Activated CD4-positive, alpha-beta T cell treated with anti-CD3 and anti-CD28 coated beads for 36 hours (primary cell): ENCODE results near the gene HIPK4. TPM values are rescaled to one million over a fixed set of nuclear protein-coding genes. Genes with fewer than 3 reads are reported as not detected.

Experiments
- ATAC-seq: fragments of 200-7000 bp; cut with Tn5 transposase; one replicate; pipeline ENCODE4 v1.10.0; 2021; ENCODE audit warnings: mild to moderate bottlenecking, moderate library complexity
- CTCF ChIA-PET: fragments of 350-600 bp; sonication (Branson Sonifier 250); formaldehyde crosslinking; loops from one replicate; lab custom pipeline; 2021; ENCODE audit warnings: antibody characterized with exemption; lab: Charles Lee
- POLR2A ChIA-PET: fragments of 350-600 bp; sonication (Branson Sonifier 250); formaldehyde crosslinking; loops from one replicate; lab custom pipeline; 2021; ENCODE audit warnings: antibody characterized with exemption, inconsistent platforms; lab: Charles Lee
- DNase-seq: peaks from one replicate; pipeline ENCODE4 v3.0.0-alpha.2; 2020
- H3K27ac Mint-ChIP-seq: one replicate; pipeline ENCODE4 v1.8.0; 2021; ENCODE audit warnings: mixed read lengths
- H3K27me3 Mint-ChIP-seq: one replicate; pipeline ENCODE4 v1.8.0; 2021; ENCODE audit warnings: mixed read lengths
- H3K36me3 Mint-ChIP-seq: one replicate; pipeline ENCODE4 v1.8.0; 2021; ENCODE audit warnings: low read depth, mixed read lengths
- H3K4me1 Mint-ChIP-seq: one replicate; pipeline ENCODE4 v1.8.0; 2021; ENCODE audit warnings: mixed read lengths
- H3K4me3 Mint-ChIP-seq: one replicate; pipeline ENCODE4 v1.8.0; 2021; ENCODE audit warnings: mild to moderate bottlenecking, moderate library complexity, mixed read lengths
- H3K9me3 Mint-ChIP-seq: one replicate; pipeline ENCODE4 v1.8.0; 2021; ENCODE audit warnings: low read depth, mixed read lengths
- intact Hi-C, 2 experiments: fragments of 100-400 bp; cut with DNase I in 1 of 2; cut with micrococcal nuclease in 1 of 2; formaldehyde crosslinking; loops; one replicate each; pipeline versions ENCODE4 v1.14.2 to v1.15.1; 2022 to 2024; cut with DNase I, micrococcal nuclease
- total RNA-seq, 2 experiments: library from RNA; stranded (reverse); gene quantifications; one replicate each; pipeline ENCODE4 v1.2.3, GENCODE V29; 2021

Gene HIPK4
- total RNA-seq, 2 experiments from 2014 or later: 0.09 TPM; not detected in 1

DNA sequence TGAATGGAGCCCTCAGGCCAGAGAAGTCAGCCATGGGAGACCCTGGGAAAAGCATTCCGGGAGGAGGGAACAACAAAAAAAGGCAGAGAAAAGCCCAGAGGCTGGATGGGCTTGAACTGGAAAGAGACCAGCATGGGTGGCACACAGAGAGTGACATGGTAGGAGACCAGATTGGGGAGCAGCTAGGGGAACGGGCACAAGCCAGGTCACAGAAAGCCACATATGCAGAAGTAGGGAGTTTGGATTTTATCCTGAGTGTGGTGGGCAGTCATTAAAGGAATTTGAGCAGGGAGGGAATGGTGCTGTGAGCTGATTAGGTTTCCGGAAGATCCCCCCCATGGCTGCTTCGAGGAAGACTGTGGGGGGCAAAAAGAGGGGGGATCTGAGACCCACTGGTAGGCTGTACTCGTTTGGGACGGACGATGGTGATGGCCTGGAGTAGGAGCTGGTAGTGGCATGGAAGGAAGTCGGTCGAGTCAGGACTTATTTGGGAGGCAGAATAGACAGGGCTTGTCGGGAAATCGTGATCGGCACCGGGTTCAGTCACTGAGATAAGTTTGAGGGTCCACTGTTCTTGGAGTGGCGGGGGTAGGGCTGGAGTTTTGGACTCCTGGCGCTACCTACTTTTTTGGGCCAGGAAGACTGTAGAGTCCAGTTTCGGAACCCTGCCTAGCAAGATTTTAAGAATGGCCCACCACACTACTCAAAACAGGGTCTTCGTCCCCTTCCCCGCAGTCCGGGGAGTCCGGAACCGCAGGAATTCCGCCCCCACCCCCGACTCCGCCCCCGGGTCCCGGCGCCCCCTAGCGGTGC is 34.9 kb upstream of the HIPK4 start:
- peaks cover 20% of the 10 kb centered on the region for H3K4me1 Mint-ChIP-seq
- POLR2A ChIA-PET: interaction anchor here (0.6 kb wide), 1 partner anchor 10 kb away, joined by 4 read pairs; no protein-coding TSS in a partner anchor
- no peaks in the 10 kb centered on the region for H3K27me3 Mint-ChIP-seq

DNA sequence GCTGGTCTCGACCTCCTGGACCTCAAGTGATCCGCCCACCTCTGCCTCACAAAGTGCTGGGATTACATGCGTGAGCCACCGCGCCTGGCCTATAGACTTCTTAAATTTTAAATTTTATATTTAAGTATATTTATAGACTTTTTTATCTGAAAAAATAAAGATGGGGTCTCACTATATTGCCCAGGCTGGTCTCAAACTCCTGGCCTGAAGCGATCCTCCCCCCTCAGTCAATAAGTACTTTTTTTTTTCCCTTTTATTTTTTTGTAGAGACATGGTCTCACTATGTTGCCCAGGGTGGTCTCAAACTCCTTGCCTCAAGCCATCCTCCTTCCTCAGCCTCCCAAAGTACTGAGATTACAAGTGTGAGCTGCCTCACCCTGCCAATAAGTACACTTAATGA is 34.0 kb upstream of the HIPK4 start:
- POLR2A ChIA-PET: interaction anchor here (1.3 kb wide), 1 partner anchor 11 kb away, joined by 3 read pairs; no protein-coding TSS in a partner anchor
- H3K36me3 Mint-ChIP-seq: peaks cover 20% of the 10 kb centered on the region
- intact Hi-C loops: loop anchor here in 1 of 2 experiments (2.0 kb wide), 2 partner anchors 119 to 181 kb away; no protein-coding TSS in a partner anchor

More for the DNA sequence above, 34.9 kb upstream of the HIPK4 start:
- CTCF ChIA-PET: interaction anchor here (0.5 to 2.6 kb wide), 5 partner anchors 15 to 378 kb away, joined by 3 to 14 read pairs (median 4); partner anchors contain the start of gene BLVRB
- Mint-ChIP-seq H3K4me3 (peak overlapping the region; percentile 89), H3K27ac (peak overlapping the region; percentile 96), H3K9me3 (no peaks in the 10 kb centered on the region), H3K36me3 (peaks cover 20% of the 10 kb centered on the region)
- DNase-seq (peak; percentile 38), ATAC-seq (no peak)
- intact Hi-C loops: loop anchor here (1.0 to 5.0 kb wide), 13 partner anchors 18 to 837 kb away; partner anchors contain the start of genes AKT2 (in 1 of the 2), BLVRB (in 1 of the 2), C19orf47 (in 1 of the 2) and COQ8B (in 1 of the 2)

DNA sequence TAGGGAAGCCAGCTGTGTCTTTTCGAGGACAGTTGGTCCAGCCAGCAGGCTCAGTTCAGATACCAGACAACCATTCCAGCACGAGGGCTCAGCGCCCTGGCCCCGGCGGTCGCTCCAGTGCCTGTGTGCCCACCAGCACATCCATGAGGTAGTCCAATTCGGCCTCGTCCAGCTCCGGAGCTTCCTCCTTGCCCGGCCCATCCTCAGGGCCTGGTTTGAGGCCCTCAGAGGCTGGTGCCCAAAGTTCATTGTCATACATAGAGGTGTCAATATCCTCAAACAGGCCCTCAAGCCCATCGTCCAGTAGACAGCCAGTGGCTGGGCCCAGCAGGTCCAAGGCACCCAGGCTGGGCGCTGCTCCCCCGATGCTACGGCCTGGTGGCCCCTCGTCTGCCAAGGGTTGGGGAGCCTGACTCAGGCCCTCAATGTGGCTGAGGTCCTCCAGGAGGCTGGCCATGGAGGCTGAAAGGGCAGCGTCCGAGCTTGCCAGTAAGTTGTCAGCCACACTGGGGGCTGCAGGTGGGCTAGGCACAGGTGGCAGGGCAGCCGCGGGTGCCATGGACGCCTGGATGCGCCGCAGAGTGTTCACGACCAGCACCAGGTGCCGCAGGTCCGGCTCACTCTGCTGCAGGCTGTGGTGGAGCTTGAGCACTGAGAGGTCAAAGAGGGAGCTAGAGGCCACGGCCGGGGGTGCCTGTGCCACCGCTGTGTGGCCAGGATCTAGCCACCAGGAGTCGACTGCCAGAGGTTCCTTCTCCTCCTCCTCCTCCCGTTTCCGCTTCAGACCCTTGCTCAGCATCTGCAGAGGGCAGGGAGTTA is 33.0 kb upstream of the HIPK4 start:
- H3K4me1 Mint-ChIP-seq: peaks cover 22% of the 10 kb centered on the region
- peak overlapping the region; percentile 90 for H3K27ac Mint-ChIP-seq
- no peaks in the 10 kb centered on the region for H3K9me3 Mint-ChIP-seq
- H3K27me3 Mint-ChIP-seq: no peaks in the 10 kb centered on the region
- intact Hi-C loops: no loop called here
- DNase-seq (no peak), ATAC-seq (no peak)
- ChIA-PET CTCF (interaction anchor here (0.7 to 2.6 kb wide), 4 partner anchors 9 to 144 kb away, joined by 3 to 14 read pairs (median 4); partner anchors contain the start of gene BLVRB), POLR2A (interaction anchor here (1.3 kb wide), 1 partner anchor 12 kb away, joined by 3 read pairs; no protein-coding TSS in a partner anchor)
- peaks cover 20% of the 10 kb centered on the region for H3K36me3 Mint-ChIP-seq
- H3K4me3 Mint-ChIP-seq: peak overlapping the region; percentile 76

More for the DNA sequence above, 34.0 kb upstream of the HIPK4 start:
- ATAC-seq: no peak
- Mint-ChIP-seq H3K4me3 (peak overlapping the region; percentile 89), H3K27me3 (no peaks in the 10 kb centered on the region), H3K27ac (peak overlapping the region; percentile 84), H3K9me3 (no peaks in the 10 kb centered on the region), H3K4me1 (peaks cover 22% of the 10 kb centered on the region)
- CTCF ChIA-PET: interaction anchor here (0.8 to 2.6 kb wide), 3 partner anchors 16 to 40 kb away, joined by 3 to 14 read pairs (median 4); partner anchors contain the start of gene BLVRB
- no peak for DNase-seq

DNA sequence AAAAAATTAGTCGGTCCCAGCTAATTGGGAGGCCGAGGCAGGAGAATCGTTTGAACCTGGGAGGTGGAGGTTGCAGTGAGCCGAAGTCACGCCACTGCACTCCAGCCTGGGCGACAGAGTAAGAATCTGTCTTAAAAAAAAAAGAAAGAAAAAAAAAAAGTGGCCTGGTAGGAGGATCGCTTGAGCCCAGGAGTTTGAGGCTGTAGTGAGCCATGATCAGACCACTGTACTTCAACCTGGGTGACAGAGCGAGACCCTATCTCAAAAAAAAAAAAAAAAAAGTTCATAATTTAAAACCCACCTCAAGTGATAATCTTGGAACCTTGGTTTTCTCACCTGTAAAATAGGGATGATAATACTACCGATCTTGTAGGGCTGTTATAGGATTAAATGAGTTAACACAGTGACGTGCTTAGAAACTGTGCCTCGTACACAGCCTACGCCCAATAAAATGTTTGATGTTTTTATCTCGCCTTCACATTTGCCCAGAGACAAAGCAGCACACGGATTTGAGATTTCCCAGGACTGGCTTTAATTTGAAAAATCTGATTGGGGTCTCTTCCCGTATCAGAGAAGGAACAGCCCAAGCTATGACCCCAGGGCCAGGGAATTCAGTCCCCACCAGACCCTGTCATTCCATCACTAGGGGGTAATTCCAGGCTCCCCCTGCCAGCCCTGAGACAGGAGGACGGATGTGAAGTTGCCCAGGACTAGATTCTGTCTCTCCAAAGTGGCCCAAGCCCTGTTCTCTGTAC is 32.2 kb upstream of the HIPK4 start:
- Mint-ChIP-seq H3K27me3 (no peaks in the 10 kb centered on the region), H3K4me3 (peak overlapping the region; percentile 76), H3K36me3 (peaks cover 20% of the 10 kb centered on the region), H3K9me3 (no peaks in the 10 kb centered on the region), H3K27ac (peak overlapping the region; percentile 90), H3K4me1 (peaks cover 28% of the 10 kb centered on the region)
- ChIA-PET CTCF (interaction anchor here (1.2 to 2.6 kb wide), 2 partner anchors 10 to 42 kb away, joined by 4 to 14 read pairs; partner anchors contain the start of gene BLVRB), POLR2A (interaction anchor here (0.5 to 1.7 kb wide), 2 partner anchors 19 to 333 kb away, joined by 4 to 7 read pairs; no protein-coding TSS in a partner anchor)
- ATAC-seq (no peak), DNase-seq (no peak)
- intact Hi-C loops: loop anchor here (1.0 to 2.0 kb wide), 8 partner anchors 17 to 329 kb away; partner anchors contain the start of genes ACTMAP (in 1 of the 2), BLVRB (in 1 of the 2), C19orf47 (in 1 of the 2) and PLD3 (in 1 of the 2)

DNA sequence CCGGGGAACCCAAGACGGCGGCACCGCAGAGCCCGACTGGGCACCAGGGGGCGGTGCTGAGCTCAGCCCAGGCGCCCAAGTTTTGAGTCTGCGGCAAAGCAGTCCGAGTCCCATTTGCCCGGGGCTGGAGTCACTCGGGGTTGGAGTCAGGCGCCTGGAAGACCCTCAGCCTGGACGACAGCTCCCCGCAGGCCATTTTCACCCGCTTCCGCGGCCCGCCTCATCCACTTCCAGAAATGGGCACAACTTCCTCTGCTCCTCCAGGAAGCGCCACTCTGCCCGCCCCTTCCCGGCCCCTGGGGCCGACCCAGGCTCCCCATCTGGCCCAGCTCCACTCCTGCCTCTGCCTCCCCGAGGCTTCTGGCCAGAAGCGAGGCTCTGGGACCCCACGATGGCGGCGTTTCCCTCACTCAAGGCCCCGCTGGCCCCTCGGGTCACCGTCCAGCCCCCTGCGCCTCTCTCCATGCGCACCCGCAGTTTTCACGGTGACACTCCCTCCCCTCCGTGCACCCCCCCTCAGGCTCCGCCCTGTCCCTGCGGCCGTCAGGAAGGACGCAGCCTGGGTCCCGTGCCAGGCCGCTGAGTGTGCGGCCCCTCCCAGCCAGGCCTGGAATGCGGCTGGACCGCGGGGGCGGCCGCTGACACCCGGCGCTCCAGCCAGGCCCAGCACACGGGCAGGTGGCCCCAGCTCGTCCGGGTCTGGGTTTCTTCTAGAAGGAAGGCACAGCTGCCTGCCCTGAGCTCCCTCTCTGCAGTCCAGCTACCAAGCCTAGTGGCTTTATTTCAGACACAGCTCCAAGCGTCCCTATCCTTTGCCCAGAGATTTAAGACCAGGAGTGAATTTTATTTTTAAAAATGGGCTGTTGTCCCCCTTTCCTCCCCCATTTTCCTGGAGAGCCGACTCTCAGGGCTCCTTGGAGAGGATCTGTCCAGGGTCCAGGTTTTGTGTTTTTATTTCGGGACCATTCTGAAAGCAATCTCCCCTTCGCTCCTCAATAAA is 31.1 kb upstream of the HIPK4 start:
- Mint-ChIP-seq H3K9me3 (no peaks in the 10 kb centered on the region), H3K27me3 (no peaks in the 10 kb centered on the region), H3K27ac (peak overlapping the region; percentile 90), H3K36me3 (peaks cover 20% of the 10 kb centered on the region), H3K4me1 (peaks cover 28% of the 10 kb centered on the region), H3K4me3 (peak overlapping the region; percentile 76)
- DNase-seq (peak; percentile 84), ATAC-seq (peak; percentile 39)
- ChIA-PET CTCF (interaction anchor here (0.5 to 1.3 kb wide), 21 partner anchors 10 to 150 kb away, joined by 3 to 11 read pairs (median 4); partner anchors contain the start of genes BLVRB and SERTAD3), POLR2A (interaction anchor here (0.5 to 1.7 kb wide), 7 partner anchors 17 to 843 kb away, joined by 3 to 7 read pairs (median 3); partner anchors contain the start of gene BLVRB)
- intact Hi-C loops: loop anchor here (1.0 to 2.0 kb wide), 8 partner anchors 16 to 330 kb away; partner anchors contain the start of genes ACTMAP (in 1 of the 2), BLVRB (in 1 of the 2), C19orf47 (in 1 of the 2) and PLD3 (in 1 of the 2)

DNA sequence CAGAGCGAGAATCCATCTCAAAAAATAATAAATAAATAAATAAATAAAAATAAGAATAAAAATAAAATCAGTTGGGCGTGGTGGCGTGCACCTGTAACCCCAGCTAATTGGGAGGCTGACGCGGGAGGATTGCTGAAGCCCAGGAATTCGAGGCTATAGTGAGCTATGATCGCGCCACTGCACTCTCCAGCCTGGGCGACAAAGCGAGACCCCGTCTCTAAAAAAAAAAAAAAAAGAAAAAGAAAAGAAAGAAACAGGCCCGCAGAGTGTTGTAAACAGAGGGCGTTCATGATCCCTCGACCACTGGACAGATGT is 30.4 kb upstream of the HIPK4 start:
- H3K36me3 Mint-ChIP-seq: peaks cover 20% of the 10 kb centered on the region
- peaks cover 24% of the 10 kb centered on the region for H3K4me1 Mint-ChIP-seq
- ChIA-PET CTCF (interaction anchor here (0.6 to 1.3 kb wide), 19 partner anchors 11 to 507 kb away, joined by 3 to 11 read pairs (median 4); partner anchors contain the start of genes BLVRB and SERTAD3), POLR2A (interaction anchor here (0.5 to 1.7 kb wide), 5 partner anchors 17 to 195 kb away, joined by 3 to 7 read pairs (median 3); partner anchors contain the start of gene BLVRB)
- DNase-seq: no peak
- no peaks in the 10 kb centered on the region for H3K9me3 Mint-ChIP-seq
- peak overlapping the region; percentile 83 for H3K27ac Mint-ChIP-seq
- H3K4me3 Mint-ChIP-seq: peak overlapping the region; percentile 76
- ATAC-seq: no peak
- intact Hi-C loops: loop anchor here (2.0 kb wide), 4 partner anchors 16 to 330 kb away; partner anchors contain the start of genes ACTMAP (in 1 of the 2) and SNRPA (in 1 of the 2)
- H3K27me3 Mint-ChIP-seq: no peaks in the 10 kb centered on the region

DNA sequence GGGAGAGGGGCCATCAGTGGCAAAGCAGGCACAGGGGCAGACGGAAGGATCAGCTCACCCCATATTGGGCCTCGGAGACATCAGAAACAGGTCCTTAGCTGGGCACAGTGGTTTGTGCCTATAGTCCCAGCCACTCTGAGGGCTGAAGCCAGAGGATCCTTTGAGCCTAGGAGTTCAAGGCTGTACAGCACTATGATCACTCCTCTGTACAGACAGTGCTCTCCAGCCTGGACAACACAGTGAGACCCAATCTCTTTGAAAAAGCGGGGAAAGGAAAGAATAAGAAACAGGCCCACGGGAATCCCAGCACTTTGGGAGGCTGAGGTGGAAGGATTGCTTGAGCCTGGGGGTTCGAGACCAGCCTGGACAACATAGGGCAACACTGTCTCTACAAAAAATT is 29.8 kb upstream of the HIPK4 start:
- DNase-seq (no peak), ATAC-seq (no peak)
- H3K4me3 Mint-ChIP-seq: peak overlapping the region; percentile 47
- ChIA-PET POLR2A (interaction anchor here (1.1 kb wide), 1 partner anchor 46 kb away, joined by 7 read pairs; the partner anchor contains the start of gene BLVRB), CTCF (interaction anchor here (0.7 to 1.3 kb wide), 6 partner anchors 24 to 508 kb away, joined by 3 to 11 read pairs (median 5); partner anchors contain the start of gene SERTAD3)
- H3K27me3 Mint-ChIP-seq: no peaks in the 10 kb centered on the region
- no peaks in the 10 kb centered on the region for H3K9me3 Mint-ChIP-seq
- intact Hi-C loops: loop anchor here (2.0 kb wide), 4 partner anchors 15 to 331 kb away; partner anchors contain the start of genes ACTMAP (in 1 of the 2) and SNRPA (in 1 of the 2)
- peak overlapping the region; percentile 59 for H3K27ac Mint-ChIP-seq
- H3K4me1 Mint-ChIP-seq: peaks cover 24% of the 10 kb centered on the region
- peaks cover 18% of the 10 kb centered on the region for H3K36me3 Mint-ChIP-seq

DNA sequence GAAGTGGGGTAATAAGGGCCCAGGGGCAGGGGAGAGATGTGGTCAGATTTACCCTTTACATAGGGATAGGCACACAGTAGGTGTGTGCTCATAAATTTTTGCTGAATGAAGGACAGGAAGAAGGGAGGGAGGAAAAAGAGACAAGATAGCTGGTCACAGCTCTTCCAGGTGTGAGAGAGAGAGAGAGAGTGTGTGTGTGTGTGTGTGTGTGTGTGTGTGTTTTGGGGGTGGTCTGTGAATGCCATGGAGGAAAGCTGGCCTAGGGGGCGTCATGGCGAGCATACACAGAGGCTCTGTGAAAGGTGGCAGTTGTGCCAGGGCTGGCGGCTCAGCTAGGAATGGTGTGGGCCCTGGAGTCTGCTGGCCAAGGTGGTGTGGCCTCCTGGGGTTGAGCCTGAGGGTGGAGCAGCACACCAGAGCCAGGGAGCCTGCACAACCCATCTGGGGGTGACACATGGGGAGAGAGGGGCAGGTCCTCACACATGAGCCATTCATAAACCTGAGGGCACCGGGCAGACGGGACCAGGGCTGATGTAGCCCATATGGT is 29.2 kb upstream of the HIPK4 start:
- H3K27me3 Mint-ChIP-seq: no peaks in the 10 kb centered on the region
- DNase-seq (no peak), ATAC-seq (no peak)
- no peaks in the 10 kb centered on the region for H3K9me3 Mint-ChIP-seq
- no peak overlapping the region for H3K4me3 Mint-ChIP-seq
- intact Hi-C loops: no loop called here
- ChIA-PET CTCF (no interaction called here), POLR2A (interaction anchor here (0.6 kb wide), 1 partner anchor 954 kb away, joined by 3 read pairs; no protein-coding TSS in a partner anchor)
- H3K27ac Mint-ChIP-seq: peak overlapping the region; percentile 17
- H3K4me1 Mint-ChIP-seq: peaks cover 24% of the 10 kb centered on the region
- peaks cover 13% of the 10 kb centered on the region for H3K36me3 Mint-ChIP-seq
